22Rv1 (cell line): Measurements from ENCODE around the gene CCSER1.
"Not testable (repeated sequence)": the region's sequence is repeated elsewhere in the genome, so short reads cannot be mapped to it uniquely, and the experiment has no call there.

Source experiments
- H3K27ac ChIP-seq: fragments of 450-650 bp; 2 replicates; pipeline ENCODE4 v1.5.1; 2017
- CTCF ChIP-seq: fragments of 450-650 bp; IDR thresholded peaks from 2 replicates; pipeline ENCODE4 v1.5.1; 2017; ENCODE audit warnings: mild to moderate bottlenecking
- ZFX ChIP-seq: fragments of 450-650 bp; IDR thresholded peaks from 2 replicates; pipeline ENCODE4 v1.6.1; 2017; ENCODE audit warnings: antibody characterized with exemption, borderline replicate concordance

Gene CCSER1

GRCh38 chr4:90695411-90695810, 568.2 kb downstream of the CCSER1 start:
- TF ChIP-seq ZFX (no peak), CTCF (no peak)
- no peak overlapping the region for H3K27ac ChIP-seq

GRCh38 chr4:90705501-90705900, 578.3 kb downstream of the CCSER1 start:
- not testable (repeated sequence) for H3K27ac ChIP-seq

GRCh38 chr4:90715242-90715641, 588.0 kb downstream of the CCSER1 start:
- no peak for TF ChIP-seq CTCF
- no peak for TF ChIP-seq ZFX
- H3K27ac ChIP-seq: no peak overlapping the region

- TF ChIP-seq ZFX (no peak), CTCF (no peak)
- no peak overlapping the region for H3K27ac ChIP-seq
Measured at GRCh38 chr4:90718931-90719330, 591.7 kb downstream of the CCSER1 start.

GRCh38 chr4:90727938-90728337, 600.7 kb downstream of the CCSER1 start:
- TF ChIP-seq CTCF (no peak), ZFX (no peak)

GRCh38 chr4:90730752-90731151, 603.6 kb downstream of the CCSER1 start:
- no peak for TF ChIP-seq ZFX
- TF ChIP-seq CTCF: no peak
- no peak overlapping the region for H3K27ac ChIP-seq

More at GRCh38 chr4:90727938-90728337, 600.7 kb downstream of the CCSER1 start:
- H3K27ac ChIP-seq: peak overlapping the region; percentile 16; the same call in 1 of the 2 replicates

GRCh38 chr4:90733211-90733610, 606.0 kb downstream of the CCSER1 start:
- no peak overlapping the region; the same call in 1 of the 2 replicates for H3K27ac ChIP-seq
- TF ChIP-seq CTCF (no peak), ZFX (no peak)

GRCh38 chr4:90745176-90745575, 618.0 kb downstream of the CCSER1 start:
- no peak overlapping the region for H3K27ac ChIP-seq
- TF ChIP-seq CTCF: no peak
- TF ChIP-seq ZFX: no peak
